HTR-8/SVneo (cell line): ENCODE results near the gene SRPX2.

Experiments
- DNase-seq: peaks from one replicate; pipeline ENCODE4 v3.0.0; 2011; ENCODE audit warnings: low spot score, mixed read lengths; ENCODE audit not compliant: insufficient read length
- FAIRE-seq: peaks from 2 replicates; lab custom pipeline; 2011; peaks lifted over from hg19 to GRCh38; lab: Jason Lieb, UNC

The SRPX2 gene

DNA sequence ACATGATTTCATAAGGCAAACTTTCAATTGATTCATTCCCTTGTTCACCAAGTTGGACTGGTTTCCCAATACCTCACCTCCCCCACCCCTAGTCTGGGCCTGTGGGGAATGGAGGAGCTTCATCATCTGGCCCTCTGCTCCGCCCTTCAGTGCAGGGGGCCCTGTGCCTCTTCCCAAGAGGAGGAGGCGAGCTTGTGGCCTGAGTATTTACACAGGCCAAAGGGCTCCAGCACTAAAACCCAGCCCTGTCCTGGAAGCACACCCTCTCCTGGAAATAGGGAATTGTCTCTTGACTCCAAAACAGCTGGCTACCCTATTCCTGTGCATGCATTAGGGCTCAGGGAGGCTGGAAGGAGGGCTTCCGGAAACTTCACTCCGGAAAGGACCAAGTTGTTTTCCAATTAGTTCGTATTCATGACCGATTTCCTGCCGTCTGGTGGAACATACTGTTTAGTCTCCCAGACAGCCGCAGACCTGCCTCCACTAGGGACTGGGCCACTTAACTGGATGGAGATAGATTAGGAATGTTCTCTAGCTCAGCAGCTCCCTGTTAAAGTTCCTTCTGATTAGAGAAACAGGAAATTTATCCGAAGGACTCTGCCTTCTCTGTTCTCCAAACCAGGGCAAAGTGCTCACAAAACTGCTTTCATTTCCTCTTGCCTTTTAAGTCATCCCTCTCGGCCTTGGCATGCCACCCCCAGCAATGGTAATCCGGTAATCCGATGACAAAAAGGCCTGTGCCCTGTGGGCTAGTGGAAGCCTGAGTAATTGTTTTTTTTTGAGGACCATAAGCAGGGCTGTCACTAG, 5.8 kb downstream of the SRPX2 start:
- FAIRE-seq, result no peak
- DNase-seq, result no peak

DNA sequence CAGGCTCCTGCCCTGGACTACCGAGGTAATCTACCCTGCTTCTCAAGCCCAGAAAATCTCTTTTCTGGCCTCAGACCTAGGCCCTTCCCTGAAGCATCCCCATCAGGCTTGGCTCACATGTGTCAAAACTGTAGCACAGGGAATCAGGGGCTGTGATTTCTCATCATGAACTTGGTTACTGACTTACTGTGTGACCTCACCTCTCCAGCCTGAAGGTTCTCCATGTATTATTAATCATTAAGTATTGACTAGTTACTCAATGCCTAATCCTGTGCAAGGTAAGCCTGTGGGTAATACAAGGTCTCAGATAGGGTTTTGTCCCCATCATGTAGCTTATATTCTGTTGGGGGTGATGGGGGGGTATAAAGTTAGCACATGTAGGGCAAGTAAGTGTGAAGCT, 6.8 kb downstream of the SRPX2 start:
- DNase-seq (no peak), FAIRE-seq (no peak)

DNA sequence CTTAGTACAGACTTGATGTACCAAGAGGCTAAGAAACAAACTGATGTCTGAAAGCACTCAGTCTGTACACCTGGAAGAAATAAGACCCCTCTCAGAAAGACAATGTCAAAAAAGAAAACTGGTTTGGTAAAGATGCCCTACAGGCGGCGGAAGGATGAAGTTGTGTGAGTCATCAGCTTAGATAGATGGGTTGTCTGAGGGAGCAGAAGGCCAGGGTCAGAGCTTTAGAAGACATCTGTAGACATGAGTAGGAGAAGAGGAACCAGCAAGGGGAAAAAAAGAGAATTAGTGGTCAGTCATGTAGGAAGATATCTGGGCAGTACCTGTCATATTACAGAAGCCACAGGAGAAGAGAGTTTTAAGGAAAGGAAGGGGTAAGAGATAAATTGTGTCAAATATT, 8.3 kb downstream of the SRPX2 start:
- DNase-seq (no peak), FAIRE-seq (no peak)

DNA sequence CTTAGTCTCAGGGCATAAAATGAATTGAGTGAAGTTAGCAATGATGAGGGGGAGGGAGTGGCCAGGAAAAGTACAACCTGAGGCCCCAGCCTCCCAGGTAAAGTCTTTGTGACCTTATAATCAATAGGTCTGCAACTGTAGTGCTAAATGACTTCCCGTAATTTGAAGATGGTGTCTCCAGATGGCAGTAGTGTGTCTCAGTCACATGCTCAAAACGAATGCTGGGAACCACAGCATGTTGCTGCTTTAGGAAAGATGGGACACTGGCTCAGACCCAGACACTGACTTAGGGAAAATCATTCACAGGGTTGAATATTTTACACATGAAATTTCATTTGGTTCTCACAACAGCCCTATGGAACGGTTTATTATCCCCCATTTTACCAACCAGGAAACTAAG, 10.3 kb downstream of the SRPX2 start:
- FAIRE-seq (no peak), DNase-seq (no peak)

DNA sequence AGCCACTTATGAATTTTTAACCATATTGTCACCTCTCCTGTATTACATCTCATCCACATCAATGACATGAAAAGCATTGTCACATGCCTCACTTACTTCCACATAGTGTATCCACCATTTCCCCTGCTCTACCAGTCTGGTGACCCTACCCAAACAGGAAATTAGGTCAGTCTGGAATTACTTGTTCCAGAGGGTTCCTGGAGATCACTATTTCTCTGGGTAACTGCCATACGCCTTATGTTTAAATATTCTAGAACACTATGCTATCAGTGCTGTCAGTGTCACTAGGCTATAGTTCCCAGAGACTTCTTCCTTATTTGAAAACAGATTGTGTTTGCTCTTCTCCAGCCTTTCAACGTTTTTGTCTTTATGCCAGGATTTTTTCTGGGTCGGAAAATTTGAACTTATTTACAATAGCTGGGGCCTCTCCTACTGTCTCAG, 15.0 kb downstream of the SRPX2 start:
- FAIRE-seq (no peak), DNase-seq (no peak)

DNA sequence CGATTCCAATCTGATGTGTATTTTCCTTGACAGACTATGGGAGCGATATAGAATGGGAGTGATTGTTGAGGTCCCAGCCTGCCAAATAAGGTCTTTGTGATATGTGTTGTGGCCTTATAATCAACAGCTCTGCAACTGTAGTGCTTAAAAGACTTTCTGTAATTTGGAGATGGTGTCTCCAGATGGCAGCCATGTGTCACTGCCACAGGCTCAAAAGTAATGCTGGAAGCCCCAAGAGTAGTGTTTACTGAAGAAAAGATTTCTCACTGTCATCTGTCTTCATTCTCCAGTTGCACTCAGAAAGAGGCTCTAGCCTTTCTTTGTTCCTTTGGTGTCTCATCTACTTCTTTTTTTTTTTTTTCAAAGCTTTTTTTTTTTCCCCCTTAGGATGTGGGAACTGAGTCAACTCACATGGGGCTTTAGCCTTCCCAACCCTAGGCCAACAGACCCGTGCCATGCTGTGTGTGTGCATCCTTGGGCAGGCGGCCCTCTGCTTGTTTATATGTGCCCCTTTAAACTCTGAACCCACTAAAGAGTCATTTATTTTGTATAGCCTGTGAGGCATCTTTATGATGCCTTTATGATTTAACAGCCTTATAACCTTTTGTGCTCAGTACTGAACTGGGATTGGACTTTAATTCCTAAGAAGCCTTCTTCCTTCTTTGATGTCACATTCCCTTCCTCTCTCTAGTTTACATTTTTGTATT, 15.6 kb downstream of the SRPX2 start:
- FAIRE-seq (no peak), DNase-seq (no peak)

DNA sequence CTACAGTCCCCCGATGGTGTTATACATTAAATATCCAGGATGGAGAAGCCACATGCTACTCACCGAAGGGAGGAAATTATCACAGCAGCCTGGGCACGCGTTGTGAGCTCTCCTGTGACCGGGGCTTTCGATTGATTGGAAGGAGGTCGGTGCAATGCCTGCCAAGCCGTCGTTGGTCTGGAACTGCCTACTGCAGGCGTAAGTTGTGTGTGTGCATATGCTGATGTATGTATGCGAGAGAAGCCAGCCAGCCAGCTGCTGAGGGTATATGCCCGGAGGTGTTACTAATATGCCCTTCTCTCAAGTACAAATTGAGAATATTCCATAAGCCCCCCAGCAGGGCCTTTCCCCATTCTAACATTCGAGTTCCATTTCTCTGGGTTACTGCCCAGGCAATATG, 18.2 kb downstream of the SRPX2 start:
- DNase-seq (no peak), FAIRE-seq (no peak)

DNA sequence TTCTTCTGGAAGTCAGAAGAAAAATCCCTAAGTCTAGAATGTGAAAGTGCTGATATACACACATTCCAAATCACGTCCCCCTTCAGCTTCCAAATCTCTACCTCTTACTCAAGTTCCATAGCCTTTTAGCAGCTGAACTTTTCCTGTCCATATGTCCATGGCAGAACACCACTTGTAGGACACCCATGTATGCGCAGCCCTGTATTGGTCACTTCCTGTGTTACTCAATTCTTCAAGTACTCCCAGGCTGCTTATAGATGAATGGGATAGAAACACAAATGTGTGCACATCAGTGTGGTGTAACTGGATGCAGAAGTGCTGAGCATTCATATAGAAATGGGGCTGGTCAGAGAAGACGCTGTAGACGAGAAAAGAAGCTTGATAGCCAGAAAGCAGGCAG, 18.8 kb downstream of the SRPX2 start:
- DNase-seq, result no peak
- no peak for FAIRE-seq

DNA sequence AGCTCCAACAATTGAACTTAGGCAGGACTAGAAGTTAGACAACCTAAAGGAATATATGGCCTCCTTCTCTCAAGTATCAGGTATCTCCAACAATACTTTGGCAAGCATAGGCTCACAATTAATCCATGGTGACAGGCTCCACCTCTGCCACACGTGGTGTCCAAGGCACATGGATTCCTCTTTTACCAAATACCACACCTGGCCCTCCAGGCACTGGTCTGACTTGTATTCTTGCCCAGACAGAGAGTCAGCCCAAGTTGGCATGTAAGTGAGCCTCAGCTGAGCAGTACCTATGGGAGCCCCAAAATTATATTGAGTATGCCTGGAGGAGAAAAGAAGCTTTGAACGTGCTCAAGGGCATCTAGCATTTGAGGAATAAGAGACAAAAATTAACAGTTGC, 19.6 kb downstream of the SRPX2 start:
- FAIRE-seq, result no peak
- DNase-seq, result no peak

DNA sequence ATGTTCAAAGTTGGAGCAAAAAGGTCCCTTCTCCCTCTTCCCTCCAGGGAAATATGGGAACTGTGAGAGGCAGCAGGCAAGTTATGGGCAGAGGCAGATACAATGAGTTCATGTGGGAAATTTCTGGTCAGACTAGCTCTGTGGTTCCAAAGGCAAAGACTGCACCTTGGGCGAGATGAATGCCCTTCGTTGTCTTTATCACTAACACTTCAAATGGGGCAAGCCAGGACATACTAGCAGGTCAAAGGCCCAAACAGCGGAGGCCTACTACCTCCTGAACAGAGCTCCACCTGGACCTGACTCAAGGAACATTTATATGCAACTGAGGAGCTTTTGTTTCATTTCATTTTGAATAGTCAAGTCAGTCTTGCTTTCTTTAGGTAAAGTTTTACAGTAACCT, 29.0 kb downstream of the SRPX2 start:
- FAIRE-seq (no peak), DNase-seq (no peak)

DNA sequence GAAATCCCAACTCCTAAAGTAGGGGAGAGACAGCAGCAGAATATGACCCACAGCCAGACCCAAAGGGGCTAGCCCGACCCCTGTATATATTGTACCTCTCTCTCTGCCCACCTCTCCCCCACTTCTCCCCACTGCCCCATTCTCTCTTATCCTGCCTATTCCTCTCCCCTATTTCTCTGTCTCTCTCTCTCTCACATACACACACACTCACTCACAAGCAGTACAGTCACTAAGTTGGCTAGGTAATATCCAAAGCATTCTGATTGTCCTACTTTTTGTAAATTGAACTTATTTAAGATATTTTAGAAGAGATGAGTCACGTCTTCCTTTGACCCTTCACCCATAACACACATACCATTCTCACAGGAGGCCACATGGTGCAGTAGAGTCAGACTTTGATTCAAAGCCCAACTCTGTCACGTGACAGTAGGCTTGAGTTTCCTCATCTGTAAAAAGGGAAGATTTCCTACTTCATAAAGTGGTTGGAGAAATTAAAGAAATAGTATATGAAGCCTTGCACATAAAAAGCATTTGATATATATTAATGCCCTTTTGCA, 29.5 kb downstream of the SRPX2 start:
- no peak for FAIRE-seq
- DNase-seq, result no peak

DNA sequence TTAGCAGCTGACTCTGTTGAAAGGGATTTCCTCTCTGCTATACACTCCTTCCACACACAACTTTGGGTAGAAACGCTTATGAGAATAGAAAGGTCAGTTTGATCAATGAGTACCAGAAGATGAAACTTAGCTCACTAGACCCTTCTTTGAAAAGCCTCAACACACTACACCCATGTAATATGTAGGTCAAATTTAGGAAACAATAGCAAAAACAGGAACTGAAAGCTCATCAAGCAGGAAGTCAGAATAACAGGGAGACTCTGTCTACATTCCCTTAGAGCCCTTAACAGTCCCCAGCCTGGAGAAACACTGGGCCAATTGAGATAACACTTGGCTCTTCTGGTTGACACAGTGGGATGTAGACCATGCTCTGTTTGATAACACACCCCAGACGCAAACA, 30.7 kb downstream of the SRPX2 start:
- FAIRE-seq, result no peak
- DNase-seq, result no peak

DNA sequence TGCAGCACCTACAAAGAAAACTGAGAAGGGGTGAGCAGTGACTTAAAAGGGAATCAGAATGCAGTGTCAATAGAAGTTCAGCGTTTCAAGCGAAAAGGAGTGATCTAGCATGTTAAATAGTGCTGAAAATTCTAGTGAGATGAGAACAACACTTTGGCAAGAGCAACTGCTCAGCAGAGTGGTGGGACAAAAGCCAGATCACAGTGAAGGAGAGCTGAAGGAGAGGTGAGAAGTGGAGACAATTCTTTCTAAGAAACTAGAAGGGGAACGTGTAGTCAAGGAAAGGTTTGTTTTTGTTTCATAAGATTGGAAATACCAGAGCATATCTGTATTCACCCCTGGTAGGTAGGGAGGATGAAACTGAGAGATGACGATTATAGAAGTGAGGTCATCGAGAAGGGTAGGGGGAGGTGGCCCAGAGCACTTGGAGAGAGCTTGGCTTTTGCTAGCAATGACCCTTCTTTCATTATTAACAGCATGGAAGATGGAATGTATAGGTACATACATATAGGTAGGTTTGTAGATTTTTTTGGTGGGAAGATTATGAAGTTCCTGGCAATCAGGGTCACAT, 33.7 kb downstream of the SRPX2 start:
- FAIRE-seq, result no peak

DNA sequence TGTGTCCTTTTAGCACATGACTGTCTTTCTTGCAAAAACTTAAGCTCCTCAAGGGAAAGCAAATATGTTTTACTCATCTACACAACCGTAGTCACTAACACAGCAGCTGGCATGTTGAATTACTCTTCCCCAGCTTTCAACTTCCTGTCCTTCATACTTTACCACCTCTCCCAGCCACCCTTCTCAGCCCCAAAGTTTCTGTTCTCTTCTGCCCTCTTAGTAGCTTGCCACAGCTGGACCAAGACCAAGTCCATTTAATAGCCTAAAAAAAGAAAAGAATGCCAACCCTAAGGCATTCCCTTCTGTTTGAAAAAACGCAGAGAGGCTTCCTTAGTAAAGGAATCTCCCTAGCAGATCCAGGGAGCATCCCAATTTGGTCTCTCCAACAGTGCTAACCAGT, 36.8 kb downstream of the SRPX2 start:
- FAIRE-seq, result no peak
- DNase-seq, result no peak

More for the DNA sequence above, 33.7 kb downstream of the SRPX2 start:
- DNase-seq, result no peak

DNA sequence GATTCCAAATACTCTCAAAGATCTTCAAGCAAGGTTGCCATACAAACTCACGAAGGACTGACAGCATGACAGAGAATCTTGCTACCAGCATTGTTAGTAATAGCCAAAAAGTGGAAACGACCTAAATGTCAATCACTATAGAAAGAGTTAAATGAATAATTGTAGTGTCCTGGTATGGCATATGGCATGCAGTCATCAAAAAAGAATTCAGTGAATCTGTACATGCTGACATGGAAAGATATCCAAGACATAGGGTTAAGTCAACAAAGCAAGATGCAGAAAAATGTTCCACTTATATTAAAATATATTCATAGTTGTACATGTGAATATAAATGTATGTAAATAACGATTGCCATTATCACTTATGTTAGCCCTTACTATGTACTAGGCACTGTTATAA, 37.6 kb downstream of the SRPX2 start:
- no peak for FAIRE-seq

DNA sequence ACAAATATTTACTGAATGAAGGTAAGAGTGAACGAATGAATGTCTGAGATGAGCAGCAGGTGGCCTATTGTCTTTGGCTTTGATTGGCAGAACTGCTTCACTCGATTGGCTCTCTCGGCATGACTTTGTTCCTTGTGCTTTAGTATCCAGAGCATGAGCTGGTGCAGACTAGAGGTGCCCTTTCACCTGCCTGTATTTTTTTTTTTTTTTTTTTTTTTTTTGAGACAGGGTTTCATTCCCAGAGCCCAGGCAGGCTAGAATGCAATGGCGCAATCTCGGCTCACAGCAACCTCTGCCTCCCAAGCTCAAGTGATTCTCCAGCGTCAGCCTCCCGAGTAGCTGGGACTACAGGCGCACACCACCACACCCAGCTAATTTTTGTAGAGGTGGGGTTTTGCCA, 38.9 kb downstream of the SRPX2 start:
- no peak for FAIRE-seq
- no peak for DNase-seq

More for the DNA sequence above, 37.6 kb downstream of the SRPX2 start:
- DNase-seq, result no peak

DNA sequence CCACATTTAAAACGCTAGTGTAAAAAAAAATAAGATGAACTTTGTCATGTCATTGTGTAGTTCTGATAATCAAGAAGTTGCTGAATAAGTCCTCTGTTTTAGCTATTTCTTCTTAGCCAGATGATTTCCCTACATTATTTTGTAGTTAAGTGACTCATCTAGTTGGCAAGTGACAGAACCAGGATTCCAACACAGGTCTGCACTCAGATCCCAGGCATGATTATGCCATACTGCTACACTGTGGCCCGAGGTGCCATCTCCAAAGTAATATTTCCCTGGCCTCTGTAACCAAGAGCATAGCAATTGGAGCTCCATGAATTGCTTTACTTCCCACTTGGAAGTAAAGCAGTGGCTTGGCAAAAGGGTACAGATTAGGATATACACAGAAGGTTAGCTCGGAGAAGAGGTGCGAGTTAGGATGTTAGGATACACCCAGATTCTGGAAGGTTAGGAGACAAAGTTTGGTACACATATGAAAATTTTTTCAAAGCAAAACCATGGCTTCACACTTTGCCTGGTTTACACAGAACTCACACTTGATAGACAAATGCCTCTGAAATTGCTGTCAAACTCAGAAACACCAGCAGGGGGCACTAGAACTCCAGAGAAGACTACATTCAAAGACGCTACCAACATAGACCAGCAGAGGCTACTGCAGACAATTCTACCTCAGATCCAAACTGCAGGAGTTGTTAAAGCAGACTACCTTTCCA, 41.4 kb downstream of the SRPX2 start:
- FAIRE-seq, result no peak

DNA sequence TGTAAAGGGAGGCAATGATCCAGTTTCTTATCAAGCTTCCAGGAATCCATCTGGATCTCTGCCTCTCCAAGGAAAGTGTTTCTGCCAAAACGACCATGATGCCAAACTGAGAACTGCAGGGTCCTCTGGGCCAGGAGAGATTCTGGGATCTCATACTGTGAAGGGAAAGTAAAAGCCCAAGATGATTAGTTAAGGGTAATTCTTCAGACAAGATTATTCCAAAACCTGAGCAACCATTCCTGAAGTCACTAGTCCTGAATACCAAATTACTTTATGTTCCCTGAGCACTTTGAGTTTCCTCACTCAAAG, 42.0 kb downstream of the SRPX2 start:
- DNase-seq (no peak), FAIRE-seq (no peak)

More for the DNA sequence above, 41.4 kb downstream of the SRPX2 start:
- DNase-seq, result peak; percentile 25

DNA sequence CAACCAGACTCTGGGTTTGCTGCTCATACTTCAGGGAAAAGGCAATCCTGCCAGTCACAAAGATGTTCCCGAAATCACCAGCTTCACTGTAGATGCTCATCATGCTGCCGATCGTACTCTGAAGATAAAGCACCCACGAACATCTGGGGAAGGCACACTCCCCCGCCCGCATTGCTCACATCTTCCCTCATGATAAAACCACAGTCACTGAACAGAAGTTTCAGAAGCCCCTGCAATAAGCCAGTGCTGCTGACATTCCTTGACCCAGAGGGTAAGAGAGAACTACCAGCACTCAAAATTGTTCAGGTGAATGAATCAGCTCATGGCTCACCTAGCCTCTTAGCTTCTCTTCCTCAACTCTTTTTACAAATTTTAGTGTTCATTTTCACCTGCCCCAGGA, 43.1 kb downstream of the SRPX2 start:
- DNase-seq (no peak), FAIRE-seq (no peak)

DNA sequence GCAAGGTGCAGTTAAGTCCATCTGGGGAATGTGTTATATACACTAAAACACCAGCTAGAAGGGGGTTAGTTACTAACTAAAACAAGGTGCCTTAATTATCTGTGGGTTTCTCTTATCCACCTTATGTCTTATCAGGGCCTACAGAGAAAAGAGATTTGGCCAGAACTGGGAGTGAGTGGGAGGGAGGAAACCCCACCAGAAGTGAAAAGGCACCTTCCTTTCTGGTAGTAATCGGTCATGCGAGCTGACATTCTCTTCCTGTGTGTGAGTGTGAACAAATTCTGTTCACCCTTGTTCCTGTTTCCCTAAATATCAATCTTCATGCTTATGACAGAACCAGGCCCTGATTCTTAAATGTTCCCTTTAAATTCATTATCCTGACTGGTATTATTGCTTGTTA, 43.5 kb downstream of the SRPX2 start:
- no peak for FAIRE-seq

DNA sequence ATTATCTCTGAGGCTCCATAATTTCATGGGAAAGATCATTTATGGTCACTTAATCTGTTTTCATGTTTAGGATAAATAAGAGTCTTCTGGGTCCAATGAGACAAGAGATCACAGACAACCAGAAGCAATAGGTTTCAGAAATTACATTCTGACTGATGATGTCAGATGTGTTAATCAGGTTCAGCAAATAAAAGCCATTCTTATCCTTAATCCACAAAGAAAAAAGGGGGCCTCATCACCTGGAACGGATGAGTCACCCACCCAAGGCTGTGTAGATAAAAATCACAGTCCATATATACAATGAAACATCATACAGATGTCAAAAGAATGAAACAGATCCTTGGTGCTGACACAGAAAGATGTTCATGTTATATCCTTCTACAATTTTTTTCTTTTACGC, 51.3 kb downstream of the SRPX2 start:
- no peak for FAIRE-seq

More for the DNA sequence above, 43.5 kb downstream of the SRPX2 start:
- DNase-seq, result no peak

More for the DNA sequence above, 51.3 kb downstream of the SRPX2 start:
- no peak for DNase-seq
